Limb (tissue), 2 donors: ENCODE results near the gene CLDN3.
A peak's percentile ranks its signal among the peaks of the same experiment; 100 is the strongest.

ENCODE experiments used
- DNase-seq, 2 donors: peaks; one replicate each; pipeline ENCODE4 v3.0.0-alpha.2; 2016; ENCODE audit errors: extremely low spot score in 2 of 2

Gene CLDN3

DNA sequence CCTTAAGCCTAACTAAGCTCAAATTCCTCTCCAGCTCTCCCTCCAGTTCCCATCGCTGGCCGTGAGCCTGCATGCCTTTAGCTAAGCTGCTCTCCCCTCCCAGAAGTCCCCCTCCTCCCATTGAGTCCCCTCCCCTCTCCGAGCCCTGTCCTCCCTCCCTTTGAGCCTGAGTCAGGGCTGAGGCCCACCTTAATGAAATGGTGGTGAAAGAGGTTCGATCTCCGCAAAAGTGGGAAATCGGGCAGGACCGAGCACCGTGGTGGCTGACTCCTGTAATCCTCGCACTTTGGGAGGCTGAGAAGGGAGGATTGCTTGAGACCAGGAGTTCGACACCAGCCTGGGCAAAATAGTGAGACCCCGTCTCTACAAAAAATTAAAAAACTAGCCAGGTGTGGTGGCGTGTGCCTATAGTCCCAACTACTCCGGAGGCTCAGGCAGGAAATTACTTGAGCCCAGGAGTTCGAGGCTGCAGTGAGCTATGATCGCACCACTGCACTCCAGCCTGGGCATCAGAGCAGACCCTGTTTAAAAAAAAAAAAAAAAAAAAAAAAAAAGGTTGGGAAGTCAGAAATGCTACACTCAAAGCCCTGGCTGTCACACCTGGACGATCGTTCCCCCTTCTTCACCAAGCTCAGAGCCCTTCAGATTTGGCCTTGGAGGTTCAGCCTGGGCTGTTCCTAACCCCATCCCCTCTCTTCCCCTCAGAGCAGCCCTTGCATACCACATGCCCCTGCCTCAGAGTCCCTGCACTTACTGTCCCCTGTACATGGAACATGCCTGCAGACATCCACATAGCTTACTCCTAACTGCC is 995 bp upstream of the CLDN3 start:
- DNase-seq = no peak

- no peak for DNase-seq
Observed at GRCh38 chr7:73769481-73770001, 529 bp downstream of the CLDN3 start.

- no peak for DNase-seq
Observed at GRCh38 chr7:73768641-73769480, 1.2 kb downstream of the CLDN3 start.

DNA sequence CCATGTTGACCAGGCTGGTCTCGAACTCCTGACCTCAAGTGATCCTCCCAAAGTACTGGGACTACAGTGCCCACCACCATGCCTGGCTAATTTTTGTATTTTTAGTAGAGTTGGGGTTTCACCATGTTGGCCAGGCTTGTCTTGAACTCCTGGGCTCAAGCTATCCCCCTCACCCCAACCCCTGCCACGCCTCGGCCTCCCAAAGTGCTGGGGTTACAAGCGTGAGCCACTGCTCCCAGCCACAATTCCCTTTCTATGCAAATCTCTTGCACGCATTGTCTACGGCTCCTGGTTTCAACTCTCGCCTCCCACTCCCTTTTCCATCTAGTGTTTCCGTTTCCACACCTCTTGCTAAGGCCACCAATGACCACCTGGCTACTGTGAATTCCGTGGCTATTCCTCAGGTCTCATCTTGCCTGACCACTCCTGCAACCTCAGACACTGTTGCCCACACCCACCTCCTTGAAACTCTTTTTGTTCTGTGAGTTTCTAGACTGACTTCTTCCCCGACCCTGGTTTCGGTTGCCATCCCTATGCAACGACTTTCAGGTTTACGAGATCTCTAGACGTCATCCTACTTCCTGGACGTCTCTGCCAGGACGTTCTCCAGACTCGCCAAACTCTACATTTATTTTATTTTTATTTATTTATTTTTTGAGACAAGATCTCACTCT is 3.4 kb downstream of the CLDN3 start:
- DNase-seq = no peak

DNA sequence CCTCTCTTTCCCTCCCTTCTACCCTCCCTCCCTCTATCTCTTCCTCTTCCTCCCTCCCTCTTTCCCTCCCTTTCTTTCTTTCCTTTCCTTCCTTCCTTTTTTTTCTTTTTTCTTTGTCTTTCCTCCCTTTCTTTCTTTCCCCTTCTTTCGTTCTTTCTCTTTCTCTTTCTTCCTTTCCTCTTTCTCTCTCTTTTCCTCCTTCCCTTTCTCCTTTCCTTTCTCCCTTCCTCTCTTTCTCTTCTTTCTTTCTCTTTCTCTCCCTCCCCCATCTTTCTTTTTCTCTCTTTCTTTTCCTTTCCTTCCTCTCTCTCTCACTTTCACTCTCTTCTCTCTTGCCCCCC is 7.4 kb downstream of the CLDN3 start:
- no peak for DNase-seq

DNA sequence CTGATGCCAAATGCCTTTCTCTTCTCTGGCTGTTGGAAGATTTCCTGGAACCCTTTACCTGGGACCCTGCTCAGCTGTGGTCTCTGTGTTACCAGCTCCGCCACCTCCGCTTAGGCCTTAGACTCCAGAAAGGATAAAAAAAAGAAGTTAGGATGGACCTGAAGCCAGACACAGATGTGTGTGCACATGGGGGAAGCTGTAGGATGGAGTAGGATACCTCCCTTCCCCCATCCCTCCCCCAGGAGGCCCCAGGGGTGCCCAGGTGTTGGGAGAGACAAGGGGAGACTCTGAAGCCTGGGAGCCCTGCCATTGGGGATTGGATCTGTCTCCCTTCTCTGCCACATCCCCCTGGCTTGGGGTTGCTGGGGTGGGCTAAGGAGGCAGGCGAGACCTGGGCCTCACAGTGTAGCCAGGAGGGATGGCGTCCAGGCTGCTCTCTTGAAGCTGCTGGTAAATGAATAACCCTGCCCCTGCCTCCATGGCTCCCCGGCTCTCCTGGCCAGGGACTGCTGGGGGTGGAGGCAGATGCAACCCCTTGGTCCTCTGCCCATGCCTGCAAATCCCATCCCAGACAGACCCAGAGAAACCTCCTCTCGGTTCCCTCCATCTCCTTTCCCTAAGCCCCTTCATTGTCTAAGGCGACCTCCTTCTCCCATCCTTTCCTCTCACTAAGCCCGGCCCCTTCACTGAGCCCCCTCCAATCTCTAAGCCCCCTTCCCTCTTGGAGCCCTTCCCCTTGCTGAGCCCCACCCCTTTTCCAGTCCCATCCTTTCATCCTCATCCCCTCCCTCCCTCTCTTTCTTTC is 8.0 kb downstream of the CLDN3 start:
- no peak for DNase-seq

DNA sequence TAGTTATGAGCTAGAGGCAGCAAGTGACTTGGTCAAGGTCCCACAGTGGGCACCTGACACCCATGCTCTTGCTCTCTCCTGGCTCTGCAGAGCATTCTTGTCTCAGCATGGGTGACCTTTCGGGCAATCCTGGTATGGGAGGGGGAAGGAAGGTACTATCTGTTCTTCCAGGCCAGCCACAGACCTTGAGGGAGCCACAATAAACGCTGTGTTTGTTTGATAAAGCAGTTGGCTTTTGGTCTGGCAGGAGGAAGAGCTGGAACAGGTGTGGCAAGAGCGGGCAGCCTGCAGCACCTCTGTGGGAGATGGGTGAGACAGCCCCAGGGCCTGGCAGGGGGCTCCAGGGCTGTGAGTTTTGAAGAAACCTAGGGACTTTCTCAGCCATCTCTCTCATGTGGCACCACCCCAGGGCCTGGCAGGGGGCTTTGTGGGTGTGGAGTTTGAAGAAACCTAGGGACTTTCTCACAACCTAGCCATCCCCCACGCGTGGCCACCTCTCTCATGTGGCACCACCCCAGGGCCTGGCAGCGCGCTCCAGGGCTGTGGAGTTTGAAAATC is 11.4 kb downstream of the CLDN3 start:
- DNase-seq = no peak

DNA sequence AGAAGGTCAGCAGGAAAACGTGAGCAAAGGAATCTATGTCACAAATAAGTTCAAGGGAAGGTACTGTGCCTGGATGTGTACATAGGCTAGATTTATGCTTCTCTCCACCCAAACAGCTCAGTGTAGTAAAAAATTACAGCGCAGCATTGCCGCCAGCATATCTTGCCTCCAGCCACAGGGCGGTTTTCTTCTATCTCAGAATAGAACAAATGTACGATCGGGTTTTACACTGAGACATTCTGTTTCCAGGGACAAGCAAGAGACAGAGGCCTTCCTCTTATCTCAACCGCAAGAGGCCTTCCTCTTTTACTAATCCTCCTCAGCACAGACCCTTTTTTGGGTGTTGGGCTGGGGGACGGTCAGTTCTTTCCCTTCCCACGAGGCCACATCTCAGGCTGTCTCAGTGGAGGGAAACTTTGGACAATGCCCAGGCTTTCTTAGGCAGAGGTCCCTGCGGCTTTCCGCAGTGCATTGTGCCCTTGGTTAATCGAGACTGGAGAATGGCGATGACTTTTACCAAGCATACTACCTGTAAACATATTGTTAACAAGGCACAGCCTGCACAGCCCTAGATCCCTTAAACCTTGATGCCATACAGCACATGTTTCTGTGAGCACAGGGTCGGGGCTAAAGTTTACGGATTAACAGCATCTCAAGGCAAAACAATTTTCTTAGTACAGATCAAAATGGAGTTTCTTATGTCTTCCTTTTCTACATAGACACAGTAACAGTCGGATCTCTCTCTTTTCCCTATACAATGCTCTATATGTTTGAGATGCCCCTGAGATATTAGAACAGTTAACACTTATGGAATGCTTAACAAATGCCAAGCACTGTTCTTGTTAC is 19.9 kb downstream of the CLDN3 start:
- DNase-seq = no peak

- DNase-seq = no peak
Observed at GRCh38 chr7:73746378-73746777, 23.7 kb downstream of the CLDN3 start.

DNA sequence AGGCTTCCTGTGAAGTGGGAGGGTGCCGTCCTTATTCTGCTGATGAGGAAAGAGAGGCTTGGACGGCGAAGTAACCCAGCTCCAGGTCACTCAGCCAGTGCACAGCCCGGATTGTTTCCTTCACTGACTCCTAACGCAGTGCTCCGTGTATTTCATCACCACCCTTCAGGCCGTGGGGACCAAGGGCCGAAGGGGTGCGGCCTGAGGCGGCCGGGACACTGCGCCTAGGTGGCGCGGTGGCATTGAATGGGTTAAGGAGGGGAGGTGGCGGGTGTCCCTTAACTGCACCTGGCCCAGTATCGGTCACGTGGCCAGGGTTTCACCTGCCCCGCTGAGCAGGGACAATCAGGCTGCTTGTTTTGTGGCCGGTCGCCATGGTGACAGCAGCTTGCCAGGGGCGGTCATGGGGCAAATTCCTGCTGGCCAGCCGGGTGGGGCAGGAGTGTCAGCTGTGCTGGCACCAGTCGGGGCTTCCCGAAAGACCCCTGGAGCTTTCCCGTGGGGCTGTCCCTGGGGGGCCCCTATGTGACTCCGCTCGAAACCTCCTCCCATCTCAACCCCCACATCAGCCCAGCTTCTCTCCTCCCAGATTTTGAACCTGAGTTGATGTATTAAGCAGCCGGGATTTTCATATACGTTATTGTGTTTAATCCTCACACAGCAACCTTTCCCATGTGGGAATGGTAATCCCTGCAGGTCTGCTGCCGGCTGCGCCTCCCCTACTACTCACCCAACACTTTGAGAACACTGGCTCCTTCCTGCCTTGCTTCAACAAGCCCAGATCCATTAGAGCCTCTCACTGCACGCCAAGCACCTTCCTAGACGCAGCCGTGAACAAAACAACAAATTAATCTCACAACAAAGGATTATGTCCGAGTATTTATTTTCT is 27.1 kb downstream of the CLDN3 start:
- peak in 1 of 2 donors; percentile 73 for DNase-seq

DNA sequence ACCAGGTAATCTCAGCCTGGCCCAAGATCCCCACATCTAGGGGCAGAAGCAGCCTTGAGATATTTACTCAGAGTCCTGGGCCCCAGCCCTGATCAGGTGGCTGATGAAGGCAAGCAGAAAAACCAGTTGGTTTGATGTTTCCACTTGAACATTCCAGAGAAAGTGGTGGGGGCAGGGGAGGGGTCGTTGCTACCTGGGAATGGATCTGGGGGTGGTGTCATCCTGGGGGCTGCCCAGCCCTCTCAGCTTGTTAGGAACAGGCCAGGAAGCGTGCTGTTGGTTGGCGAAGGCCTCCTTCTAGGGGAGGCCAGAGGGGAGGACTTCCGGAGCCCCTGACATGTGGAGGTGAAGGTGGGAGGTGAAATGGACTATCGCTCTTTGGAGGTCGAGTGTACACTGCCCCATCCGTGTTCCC is 27.7 kb downstream of the CLDN3 start:
- DNase-seq = no peak

DNA sequence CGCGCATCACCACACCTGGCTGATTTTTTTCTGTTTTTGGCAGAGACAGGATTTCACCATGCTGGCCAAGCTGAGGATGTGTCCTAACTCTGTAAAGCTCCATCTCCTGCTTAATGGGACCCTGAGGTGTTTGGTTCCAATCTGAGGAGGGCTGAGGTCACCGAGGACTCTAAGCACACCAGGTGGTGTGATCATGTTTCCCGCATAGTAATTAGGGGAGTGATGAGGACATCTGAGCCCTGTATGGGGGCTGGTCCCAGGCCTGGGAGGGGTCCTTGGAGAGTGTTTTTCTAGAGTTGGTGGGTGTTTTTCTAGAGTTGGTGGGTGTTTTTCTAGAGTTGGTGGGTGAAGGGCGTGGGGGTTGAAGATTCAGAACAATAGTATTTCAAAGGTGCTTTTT is 28.5 kb downstream of the CLDN3 start:
- DNase-seq = no peak

- no peak for DNase-seq
Observed at GRCh38 chr7:73740771-73741170, 29.3 kb downstream of the CLDN3 start.

DNA sequence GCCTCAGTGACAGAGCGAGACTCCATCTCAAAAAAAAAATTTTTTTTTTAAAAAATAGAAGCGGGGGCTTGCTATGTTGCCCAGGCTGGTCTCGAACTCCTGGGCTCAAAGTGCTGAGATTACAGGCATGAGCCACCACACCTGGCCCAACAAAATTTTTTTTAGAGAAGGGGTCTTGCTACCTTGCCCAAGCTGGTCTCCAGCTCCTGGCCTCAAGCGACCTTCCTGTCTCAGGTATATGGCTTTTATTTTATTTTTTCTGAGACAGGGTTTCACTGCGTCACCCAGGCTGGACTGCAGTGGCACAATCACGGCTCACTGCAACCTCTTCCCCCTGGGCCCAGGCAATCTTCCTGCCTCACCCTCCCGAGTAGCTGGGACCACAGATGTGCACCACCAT is 29.9 kb downstream of the CLDN3 start:
- no peak for DNase-seq

DNA sequence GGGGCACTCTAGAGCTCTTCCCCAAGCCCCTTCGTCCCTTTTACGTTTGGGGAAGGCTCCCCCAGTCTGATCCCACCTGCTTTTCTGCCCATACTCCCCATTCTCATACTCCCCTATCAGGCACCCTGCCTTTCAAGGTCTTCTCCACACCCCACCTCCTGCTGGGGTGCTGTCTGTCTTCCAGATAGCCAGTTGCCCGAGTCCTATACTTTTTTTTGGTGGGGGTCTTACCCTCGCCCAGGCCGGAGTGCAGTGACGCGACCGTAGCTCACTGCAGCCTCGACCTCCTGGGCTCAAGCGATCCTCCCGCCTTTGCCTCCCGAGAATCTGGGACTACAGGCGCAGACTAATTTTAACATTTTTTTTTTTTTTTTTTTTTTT is 30.7 kb downstream of the CLDN3 start:
- DNase-seq = no peak

DNA sequence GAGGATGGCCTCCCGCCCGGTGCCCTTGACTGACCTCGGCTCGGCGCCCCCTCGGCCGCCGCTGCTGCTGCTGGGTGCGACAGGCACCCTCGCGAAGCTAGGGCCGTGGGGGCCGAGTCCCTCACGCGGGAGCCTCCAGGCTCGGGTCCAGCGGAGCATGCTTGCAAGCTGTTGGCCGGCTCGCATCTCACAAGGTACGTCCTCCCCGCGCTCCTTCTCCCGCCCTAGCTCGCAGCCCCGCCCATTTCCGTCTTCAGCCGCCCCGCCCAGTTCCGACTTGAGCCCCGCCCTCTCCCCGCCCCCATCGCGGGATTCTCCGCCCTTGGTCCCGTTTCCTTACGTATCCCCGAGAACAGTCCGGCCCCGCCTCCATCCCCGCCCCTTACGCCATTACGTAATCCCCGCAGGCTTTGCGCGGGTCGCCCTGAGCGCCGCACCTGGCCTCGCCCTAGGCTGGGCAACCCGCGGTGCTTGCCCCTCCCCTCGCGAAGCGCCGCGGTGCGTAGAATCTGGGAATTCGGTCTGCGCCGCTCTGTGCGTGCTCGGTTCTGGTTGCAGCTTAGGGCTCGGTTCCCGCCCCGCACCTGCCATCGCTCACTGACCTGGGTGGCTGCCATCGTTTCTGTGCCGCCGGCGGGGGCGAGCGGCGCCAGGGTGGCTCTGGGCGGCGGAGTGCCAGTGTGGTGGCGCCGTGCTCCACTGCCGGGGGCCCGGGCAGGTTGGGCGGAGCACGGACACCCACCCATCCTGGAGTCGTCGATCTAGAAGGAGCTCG is 31.3 kb downstream of the CLDN3 start, which contains the start of gene ABHD11:
ABHD11 (minus strand) TSS at position 191 of the 775 bp plus-strand sequence; CDS start at position 159, 32 bp downstream.
- peak; percentile 93 to 100 for DNase-seq

- peak in 1 of 2 donors; percentile 83 for DNase-seq
Observed at GRCh38 chr7:73738220-73738611, 31.9 kb downstream of the CLDN3 start.
